A673 (cell line): ENCODE data around the gene SLC6A18. TPM values are rescaled to one million over a fixed set of nuclear protein-coding genes. Genes with fewer than 3 reads are reported as not detected.

Experiments
- BruUV-seq: library from RNA; stranded (reverse); fragments of 400-500 nt; replicated peaks from 2 replicates; lab custom pipeline; 2021; lab: Mats Ljungman, UMichigan
- CTCF ChIA-PET: fragments of 300-600 bp; sonication (Branson Sonifier 250); formaldehyde crosslinking; loops from one replicate; lab custom pipeline; 2022; ENCODE audit warnings: antibody characterized with exemption; lab: Charles Lee
- POLR2A ChIA-PET: fragments of 300-600 bp; sonication (Branson Sonifier 250); formaldehyde crosslinking; loops from one replicate; lab custom pipeline; 2022; ENCODE audit warnings: antibody characterized with exemption; ENCODE audit not compliant: low non-redundant PET; lab: Charles Lee
- DNase-seq: peaks from one replicate; pipeline ENCODE4 v3.0.0-alpha.2; 2015; ENCODE audit warnings: low spot score
- H3K27ac ChIP-seq: fragments of 200-600 bp; sonication (generic); 2 replicates; pipeline ENCODE4 v1.5.1; 2016; ENCODE audit warnings: mixed run types, low read depth, mild to moderate bottlenecking, mixed read lengths, antibody characterized with exemption, low read length; ENCODE audit not compliant: poor library complexity, severe bottlenecking
- H3K27me3 ChIP-seq: fragments of 200-600 bp; sonication (generic); replicated peaks from 2 replicates; pipeline ENCODE4 v1.6.1; 2017; ENCODE audit warnings: mixed run types, low read depth, mild to moderate bottlenecking, mixed read lengths, antibody characterized with exemption, low read length; ENCODE audit not compliant: insufficient read depth, poor library complexity
- H3K36me3 ChIP-seq: fragments of 200-600 bp; sonication (generic); 2 replicates; pipeline ENCODE4 v1.6.1; 2016; ENCODE audit warnings: mixed run types, mild to moderate bottlenecking, mixed read lengths, antibody characterized with exemption, low read length; ENCODE audit not compliant: insufficient read depth, poor library complexity, severe bottlenecking
- H3K4me1 ChIP-seq: fragments of 200-600 bp; sonication (generic); 2 replicates; pipeline ENCODE4 v1.6.1; 2017; ENCODE audit warnings: mixed run types, mild to moderate bottlenecking, mixed read lengths, antibody characterized with exemption, low read length; ENCODE audit not compliant: insufficient read depth, poor library complexity, severe bottlenecking
- H3K4me3 ChIP-seq: fragments of 200-600 bp; sonication (generic); 2 replicates; pipeline ENCODE4 v1.5.1; 2016; ENCODE audit warnings: low read depth, mixed run types, mild to moderate bottlenecking, mixed read lengths, low read length; ENCODE audit not compliant: poor library complexity, severe bottlenecking
- H3K9me3 ChIP-seq: fragments of 200-600 bp; sonication (generic); 2 replicates; pipeline ENCODE4 v1.6.1; 2016; ENCODE audit warnings: mixed run types, low read depth, mild to moderate bottlenecking, mixed read lengths, antibody characterized with exemption, low read length; ENCODE audit not compliant: poor library complexity, severe bottlenecking
- EZH2 ChIP-seq: fragments of 200-600 bp; sonication (generic); IDR thresholded peaks from 2 replicates; pipeline ENCODE4 v1.6.1; 2017; ENCODE audit warnings: borderline replicate concordance, low read depth, mild to moderate bottlenecking, mixed read lengths, antibody characterized with exemption, low read length; ENCODE audit not compliant: poor library complexity, severe bottlenecking
- intact Hi-C: fragments of 100-400 bp; cut with micrococcal nuclease; formaldehyde crosslinking; loops from one replicate; pipeline ENCODE4 v1.10.0; 2022; ENCODE audit not compliant: unreplicated experiment
- total RNA-seq: library from RNA; stranded (reverse); gene quantifications from 2 replicates; pipeline ENCODE4 v1.2.3, GENCODE V29; 2021
- TF ChIP-seq, protein P1 (sequence below): fragments of 300-800, 200-600 bp; sonication (generic); conservative IDR thresholded peaks from 2 replicates; pipeline ENCODE4 v1.5.1; 2017; ENCODE audit warnings: low read depth, mild to moderate bottlenecking, antibody characterized with exemption, low read length, moderate library complexity, mixed read lengths

Gene SLC6A18
- total RNA-seq, 1 experiment from 2014 or later, result not detected

DNA sequence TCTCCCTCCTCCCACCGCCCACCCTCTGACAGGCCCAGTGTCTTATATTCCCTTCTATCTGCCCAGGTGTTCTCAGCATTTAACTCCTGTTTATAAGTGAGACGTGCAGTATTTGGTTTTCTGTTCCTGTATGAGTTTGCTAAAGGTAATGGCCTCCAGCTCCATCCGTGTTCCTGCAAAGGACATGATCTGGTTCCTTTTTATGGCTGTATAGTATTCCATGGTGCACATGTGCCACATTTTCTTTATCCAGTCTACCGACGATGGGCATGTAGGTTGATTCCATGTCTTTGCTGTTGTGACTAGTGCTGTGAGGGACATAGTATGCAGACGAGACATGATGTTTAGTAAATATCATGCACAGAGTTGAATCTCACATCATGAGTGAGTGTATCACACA, 30.8 kb upstream of the SLC6A18 start:
- no peaks in the 10 kb centered on the region for H3K4me1 ChIP-seq
- ChIA-PET POLR2A (no interaction called here), CTCF (no interaction called here)
- no peaks in the 10 kb centered on the region for H3K9me3 ChIP-seq
- no peak for TF ChIP-seq EZH2
- TF ChIP-seq, protein P1, sequence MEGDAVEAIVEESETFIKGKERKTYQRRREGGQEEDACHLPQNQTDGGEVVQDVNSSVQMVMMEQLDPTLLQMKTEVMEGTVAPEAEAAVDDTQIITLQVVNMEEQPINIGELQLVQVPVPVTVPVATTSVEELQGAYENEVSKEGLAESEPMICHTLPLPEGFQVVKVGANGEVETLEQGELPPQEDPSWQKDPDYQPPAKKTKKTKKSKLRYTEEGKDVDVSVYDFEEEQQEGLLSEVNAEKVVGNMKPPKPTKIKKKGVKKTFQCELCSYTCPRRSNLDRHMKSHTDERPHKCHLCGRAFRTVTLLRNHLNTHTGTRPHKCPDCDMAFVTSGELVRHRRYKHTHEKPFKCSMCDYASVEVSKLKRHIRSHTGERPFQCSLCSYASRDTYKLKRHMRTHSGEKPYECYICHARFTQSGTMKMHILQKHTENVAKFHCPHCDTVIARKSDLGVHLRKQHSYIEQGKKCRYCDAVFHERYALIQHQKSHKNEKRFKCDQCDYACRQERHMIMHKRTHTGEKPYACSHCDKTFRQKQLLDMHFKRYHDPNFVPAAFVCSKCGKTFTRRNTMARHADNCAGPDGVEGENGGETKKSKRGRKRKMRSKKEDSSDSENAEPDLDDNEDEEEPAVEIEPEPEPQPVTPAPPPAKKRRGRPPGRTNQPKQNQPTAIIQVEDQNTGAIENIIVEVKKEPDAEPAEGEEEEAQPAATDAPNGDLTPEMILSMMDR, result no peak
- no peak for DNase-seq
- H3K27me3 ChIP-seq, result peaks cover 37% of the 10 kb centered on the region
- no peak overlapping the region for H3K4me3 ChIP-seq
- no TSS peak for BruUV-seq
- no peaks in the 10 kb centered on the region for H3K36me3 ChIP-seq
- no peak overlapping the region for H3K27ac ChIP-seq
- intact Hi-C loops, result no loop called here

DNA sequence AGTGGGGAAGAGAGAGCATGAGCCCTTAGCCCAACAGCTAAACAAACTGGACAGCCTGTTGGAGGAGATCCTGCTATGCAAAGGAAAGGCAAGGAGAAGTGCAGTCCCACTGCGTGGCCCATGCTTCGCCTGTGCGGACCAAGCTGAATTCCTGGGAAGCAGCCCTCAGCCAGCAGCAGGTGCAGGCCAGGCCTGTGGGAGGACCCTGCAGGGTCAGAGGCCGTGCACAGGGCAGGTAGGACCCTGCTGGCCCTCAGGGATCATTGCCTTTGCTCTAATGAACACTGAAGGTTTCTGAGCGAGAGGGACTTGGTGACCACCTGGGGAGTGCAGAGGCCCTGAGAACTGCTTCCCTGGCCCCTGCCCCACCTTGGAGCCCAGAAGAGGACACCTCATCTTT, 29.7 kb upstream of the SLC6A18 start:
- peaks cover 37% of the 10 kb centered on the region for H3K27me3 ChIP-seq
- no peaks in the 10 kb centered on the region for H3K4me1 ChIP-seq
- intact Hi-C loops, result no loop called here
- TF ChIP-seq, protein P1, result no peak
- TF ChIP-seq EZH2, result no peak
- ChIA-PET CTCF (no interaction called here), POLR2A (no interaction called here)
- no peaks in the 10 kb centered on the region for H3K9me3 ChIP-seq
- BruUV-seq, result no TSS peak
- H3K36me3 ChIP-seq, result no peaks in the 10 kb centered on the region
- no peak overlapping the region for H3K4me3 ChIP-seq
- no peak for DNase-seq
- H3K27ac ChIP-seq, result no peak overlapping the region

DNA sequence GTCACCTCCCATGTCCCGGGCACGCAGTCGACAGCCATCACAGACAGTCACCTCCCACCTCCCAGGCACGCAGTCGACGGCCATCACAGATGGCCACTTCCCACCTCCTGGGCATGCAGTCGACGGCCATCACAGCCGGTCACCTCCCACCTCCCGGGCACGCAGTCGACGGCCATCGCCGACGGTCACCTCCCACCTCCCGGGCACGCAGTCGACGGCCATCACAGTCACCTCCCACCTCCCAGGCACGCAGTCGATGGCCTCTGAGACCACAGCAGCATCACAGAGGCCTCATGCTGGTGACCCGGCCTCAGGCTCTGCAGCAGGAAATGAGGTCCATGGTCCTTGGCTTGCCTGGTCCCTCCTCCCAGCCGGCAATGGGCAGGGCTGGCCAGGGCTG, 29.3 kb upstream of the SLC6A18 start:
- ChIA-PET POLR2A (no interaction called here), CTCF (no interaction called here)
- BruUV-seq, result no TSS peak
- H3K4me1 ChIP-seq, result no peaks in the 10 kb centered on the region
- no peaks in the 10 kb centered on the region for H3K36me3 ChIP-seq
- no peak for DNase-seq
- H3K4me3 ChIP-seq, result no peak overlapping the region
- intact Hi-C loops, result no loop called here
- no peaks in the 10 kb centered on the region for H3K9me3 ChIP-seq
- H3K27me3 ChIP-seq, result peaks cover 37% of the 10 kb centered on the region
- no peak overlapping the region for H3K27ac ChIP-seq
- TF ChIP-seq, protein P1, result no peak
- TF ChIP-seq EZH2, result no peak
